Measurements from ENCODE around the gene WDR91.
"Not testable (repeated sequence)": the region's sequence is repeated elsewhere in the genome, so short reads cannot be mapped to it uniquely, and the experiment has no call there.

WDR91 gene

GRCh38 chr7:135178364-135178763 is 33.0 kb downstream of the WDR91 start:
- no peak for DNase-seq (ENCODE audit: low spot score)

- DNase-seq (ENCODE audit: low spot score), result no peak
These were observed 34.2 kb downstream of the WDR91 start for GRCh38 chr7:135177028-135177696.

- DNase-seq (ENCODE audit: low spot score), result no peak
These were observed 35.4 kb downstream of the WDR91 start for GRCh38 chr7:135175931-135176330.

- no peak for DNase-seq (ENCODE audit: low spot score)
These were observed 36.4 kb downstream of the WDR91 start for GRCh38 chr7:135174941-135175340.

- not testable (repeated sequence) for DNase-seq (ENCODE audit: low spot score)
These were observed 37.4 kb downstream of the WDR91 start for GRCh38 chr7:135173916-135174315.

GRCh38 chr7:135171581-135172291 is 39.6 kb downstream of the WDR91 start:
- DNase-seq (ENCODE audit: low spot score), result not testable (repeated sequence)

GRCh38 chr7:135170998-135171481 is 40.3 kb downstream of the WDR91 start:
- not testable (repeated sequence) for DNase-seq (ENCODE audit: low spot score)

- peak; percentile 89 for DNase-seq (ENCODE audit: low spot score)
These were observed 40.9 kb downstream of the WDR91 start, which contains the start of gene CYREN for GRCh38 chr7:135170274-135170997. Gene CYREN, minus strand, starts transcription at chr7:135170707. Its CDS starts 1,785 bp downstream, at chr7:135168922.

GRCh38 chr7:135169964-135170273 is 41.4 kb downstream of the WDR91 start:
- no peak for DNase-seq (ENCODE audit: low spot score)

- DNase-seq (ENCODE audit: low spot score), result peak; percentile 71
These were observed 42.0 kb downstream of the WDR91 start for GRCh38 chr7:135169141-135169963.

GRCh38 chr7:135168489-135169140 is 42.7 kb downstream of the WDR91 start:
- no peak for DNase-seq (ENCODE audit: low spot score)

GRCh38 chr7:135168001-135168400 is 43.3 kb downstream of the WDR91 start:
- DNase-seq (ENCODE audit: low spot score), result peak; percentile 32

- no peak for DNase-seq (ENCODE audit: low spot score)
These were observed 43.9 kb downstream of the WDR91 start for GRCh38 chr7:135167365-135167917.

- DNase-seq (ENCODE audit: low spot score), result no peak
These were observed 44.9 kb downstream of the WDR91 start for GRCh38 chr7:135166338-135166990.

GRCh38 chr7:135165862-135166261 is 45.5 kb downstream of the WDR91 start:
- DNase-seq (ENCODE audit: low spot score), result no peak

GRCh38 chr7:135164357-135165061 is 46.8 kb downstream of the WDR91 start:
- no peak for DNase-seq (ENCODE audit: low spot score)

GRCh38 chr7:135162382-135163001 is 48.8 kb downstream of the WDR91 start:
- DNase-seq (ENCODE audit: low spot score), result no peak

GRCh38 chr7:135161669-135162068 is 49.7 kb downstream of the WDR91 start:
- no peak for DNase-seq (ENCODE audit: low spot score)

GRCh38 chr7:135160858-135161653 is 50.3 kb downstream of the WDR91 start:
- DNase-seq (ENCODE audit: low spot score), result no peak

Data from CD4-positive, alpha-beta T cell treated with Interleukin-2 at 100 ng/mL for 4 hours (primary cell).